Prostate gland (tissue), 2 donors: Measurements from ENCODE around the gene GLRX3.
"Not testable (repeated sequence)": the region's sequence is repeated elsewhere in the genome, so short reads cannot be mapped to it uniquely, and the experiment has no call there.

ENCODE experiments used
- CTCF ChIP-seq, 4 experiments: fragments of 200-600 bp in 2 of 4; fragments of 450-650 bp in 2 of 4; sonication (generic) in 2 of 4; IDR thresholded peaks; 1 replicate in 3 of 4; 2 replicates in 1 of 4; pipeline ENCODE4 v1.5.1; 2016 to 2019; ENCODE audit warnings: antibody characterized with exemption in 4 of 4, mild to moderate bottlenecking in 2 of 4, moderate library complexity in 2 of 4
- POLR2A ChIP-seq: fragments of 450-650 bp; IDR thresholded peaks from one replicate; pipeline ENCODE4 v1.6.1; 2016; ENCODE audit warnings: antibody characterized with exemption, mild to moderate bottlenecking

GRCh38 chr10:130090565-130090964, 45.6 kb upstream of the GLRX3 start:
- TF ChIP-seq CTCF (IDR thresholded peaks at IDR 0.05); POLR2A: not testable (repeated sequence)
